Measurements from ENCODE around the gene HNRNPA3.
"Not testable (repeated sequence)": the region's sequence is repeated elsewhere in the genome, so short reads cannot be mapped to it uniquely, and the experiment has no call there.

The HNRNPA3 gene

DNA sequence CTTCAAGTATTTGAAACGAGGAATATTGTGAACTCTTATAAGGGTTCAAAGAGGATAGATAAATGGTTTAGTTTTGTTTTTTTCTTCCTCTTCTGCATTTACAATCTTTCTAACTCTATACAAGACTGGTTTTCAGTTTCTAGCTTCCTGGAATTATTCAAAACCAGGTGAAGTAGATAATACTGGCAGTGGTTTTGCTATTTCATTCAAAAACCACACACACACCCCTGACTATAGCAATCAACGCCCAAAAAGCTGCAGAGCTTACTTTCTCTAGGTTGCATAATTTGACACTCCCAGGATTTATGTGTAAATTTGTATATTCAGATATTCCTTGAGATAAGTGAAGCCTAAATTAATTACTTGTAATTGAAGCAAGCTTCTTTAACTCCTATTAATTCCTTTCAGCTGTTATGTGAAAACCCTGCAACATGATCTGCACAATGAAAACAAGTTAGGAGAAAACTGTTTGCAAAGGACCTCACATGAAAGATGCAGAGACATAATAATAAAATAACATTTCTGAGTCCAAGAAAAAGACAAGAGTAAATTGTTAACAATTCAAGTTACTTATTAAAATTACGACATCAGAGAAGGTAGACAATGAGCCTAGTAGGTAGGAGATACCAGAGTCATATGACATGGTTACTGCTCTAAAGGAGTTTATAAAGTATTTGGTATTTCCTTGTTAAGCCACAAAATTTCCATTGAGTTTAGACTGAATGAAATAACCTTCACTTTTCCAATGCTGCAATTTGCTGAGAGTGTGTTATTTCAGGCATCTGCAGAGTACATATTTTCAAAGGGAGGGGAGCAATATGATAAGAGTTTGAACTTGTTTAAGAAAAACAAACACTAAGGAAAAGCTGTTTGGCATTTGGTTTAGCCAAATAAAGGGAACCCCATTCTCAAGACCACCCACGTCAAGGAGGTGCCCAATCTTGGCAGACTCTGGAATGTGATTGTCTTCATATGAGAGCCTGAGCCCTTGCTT is 53.5 kb downstream of the HNRNPA3 start:
- DNase-seq (ENCODE audit: low read depth) = no peak
- no peak overlapping the region for H3K4me3 ChIP-seq (ENCODE audit: control insufficient read depth, low read depth, low read length)
- TF ChIP-seq, protein P1, sequence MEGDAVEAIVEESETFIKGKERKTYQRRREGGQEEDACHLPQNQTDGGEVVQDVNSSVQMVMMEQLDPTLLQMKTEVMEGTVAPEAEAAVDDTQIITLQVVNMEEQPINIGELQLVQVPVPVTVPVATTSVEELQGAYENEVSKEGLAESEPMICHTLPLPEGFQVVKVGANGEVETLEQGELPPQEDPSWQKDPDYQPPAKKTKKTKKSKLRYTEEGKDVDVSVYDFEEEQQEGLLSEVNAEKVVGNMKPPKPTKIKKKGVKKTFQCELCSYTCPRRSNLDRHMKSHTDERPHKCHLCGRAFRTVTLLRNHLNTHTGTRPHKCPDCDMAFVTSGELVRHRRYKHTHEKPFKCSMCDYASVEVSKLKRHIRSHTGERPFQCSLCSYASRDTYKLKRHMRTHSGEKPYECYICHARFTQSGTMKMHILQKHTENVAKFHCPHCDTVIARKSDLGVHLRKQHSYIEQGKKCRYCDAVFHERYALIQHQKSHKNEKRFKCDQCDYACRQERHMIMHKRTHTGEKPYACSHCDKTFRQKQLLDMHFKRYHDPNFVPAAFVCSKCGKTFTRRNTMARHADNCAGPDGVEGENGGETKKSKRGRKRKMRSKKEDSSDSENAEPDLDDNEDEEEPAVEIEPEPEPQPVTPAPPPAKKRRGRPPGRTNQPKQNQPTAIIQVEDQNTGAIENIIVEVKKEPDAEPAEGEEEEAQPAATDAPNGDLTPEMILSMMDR (conservative IDR thresholded peaks at IDR 0.05; ENCODE audit: control insufficient read depth, insufficient read depth, low read depth, low read length) = no peak

DNA sequence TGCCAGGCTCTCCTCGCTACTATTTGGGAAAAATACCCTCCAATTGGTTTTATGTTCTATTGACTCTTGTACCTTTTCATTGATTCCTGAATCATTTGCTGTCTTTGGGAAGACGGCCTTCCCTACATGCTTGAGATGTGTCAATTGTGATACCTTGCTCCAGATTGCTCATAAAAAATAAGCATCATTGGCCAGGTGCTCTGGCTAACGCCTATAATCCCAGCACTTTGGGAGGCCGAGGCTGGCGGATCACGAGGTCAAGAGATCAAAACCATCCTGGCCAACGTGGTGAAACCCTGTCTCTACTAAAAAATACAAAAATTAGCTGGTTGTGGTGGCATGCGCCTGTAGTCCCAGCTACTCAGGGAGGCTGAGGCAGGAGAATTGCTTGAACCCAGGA is 54.4 kb downstream of the HNRNPA3 start:
- H3K4me3 ChIP-seq (ENCODE audit: control insufficient read depth, low read depth, low read length); DNase-seq (ENCODE audit: low read depth): not testable (repeated sequence)

DNA sequence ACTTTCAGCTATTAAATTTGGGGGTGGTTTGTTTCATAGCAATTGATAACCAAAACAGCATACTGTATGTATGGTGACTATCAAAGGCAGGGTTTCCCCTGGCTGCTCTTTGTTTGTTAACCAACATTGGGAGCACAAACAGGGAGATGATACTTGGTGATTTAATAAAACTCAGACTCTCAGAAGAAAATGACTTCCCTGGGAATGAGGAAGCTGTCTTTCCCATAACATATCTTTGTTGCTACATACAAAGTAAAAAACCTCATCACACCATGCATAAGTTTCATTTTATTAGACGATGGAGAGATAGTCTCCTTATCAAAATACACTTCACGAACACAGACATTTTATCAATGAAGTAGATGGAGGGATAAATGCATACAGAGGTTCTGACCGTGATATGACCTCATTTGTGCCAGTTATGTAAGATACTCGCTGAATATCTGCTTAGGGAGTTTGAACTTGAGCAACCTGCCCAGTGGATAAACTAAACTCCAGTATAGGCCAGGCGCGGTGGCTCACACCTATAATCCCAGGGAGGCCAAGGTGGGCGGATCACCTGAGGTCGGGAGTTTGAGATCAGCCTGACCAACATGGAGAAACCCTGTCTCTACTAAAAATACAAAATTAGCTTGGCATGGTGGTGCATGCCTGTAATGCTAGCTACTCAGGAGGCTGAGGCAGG is 55.7 kb downstream of the HNRNPA3 start:
- no peak for DNase-seq (ENCODE audit: low read depth)
- TF ChIP-seq, protein P1 (conservative IDR thresholded peaks at IDR 0.05; ENCODE audit: control insufficient read depth, insufficient read depth, low read depth, low read length) = no peak
- H3K4me3 ChIP-seq (ENCODE audit: control insufficient read depth, low read depth, low read length) = no peak overlapping the region

DNA sequence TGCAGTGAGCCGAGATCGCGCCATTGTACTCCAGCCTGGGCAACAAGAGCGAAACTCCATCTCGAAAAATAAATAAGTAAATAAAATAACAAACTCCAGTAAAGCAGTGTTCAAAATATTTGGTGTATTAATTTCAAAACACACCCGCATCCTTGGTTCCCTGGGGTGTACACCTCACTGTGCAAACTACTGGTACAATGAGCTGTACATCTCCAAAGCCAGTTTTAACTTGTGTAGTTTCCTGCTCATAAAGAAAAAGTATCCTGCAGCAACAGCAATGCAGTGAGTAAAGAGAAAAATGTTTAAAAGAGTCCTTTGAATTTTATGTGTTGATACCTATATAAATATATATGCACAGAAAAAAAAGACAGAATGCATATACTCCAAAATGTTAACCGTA is 56.3 kb downstream of the HNRNPA3 start:
- H3K4me3 ChIP-seq (ENCODE audit: control insufficient read depth, low read depth, low read length) = no peak overlapping the region
- DNase-seq (ENCODE audit: low read depth) = no peak
- TF ChIP-seq, protein P1 (conservative IDR thresholded peaks at IDR 0.05; ENCODE audit: control insufficient read depth, insufficient read depth, low read depth, low read length) = no peak

DNA sequence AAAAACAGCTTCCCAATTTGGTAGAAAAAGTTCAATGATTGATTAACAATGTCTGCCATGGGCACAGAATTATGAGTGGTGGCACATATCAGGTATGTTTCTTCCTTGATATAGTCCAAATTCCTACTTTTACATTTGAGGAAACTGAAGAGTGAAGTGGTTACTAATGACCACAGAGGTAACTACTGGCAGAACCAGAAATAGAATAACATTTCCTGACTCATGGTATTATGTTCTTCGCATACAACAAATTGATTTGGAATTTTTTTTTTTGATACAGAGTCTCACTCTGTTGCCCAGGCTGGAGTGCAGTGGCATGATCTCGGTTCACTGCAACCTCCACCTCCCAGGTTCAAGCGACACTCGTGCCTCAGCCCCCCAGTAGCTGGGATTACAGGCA is 57.9 kb downstream of the HNRNPA3 start:
- no peak for DNase-seq (ENCODE audit: low read depth)
- TF ChIP-seq, protein P1 (conservative IDR thresholded peaks at IDR 0.05; ENCODE audit: control insufficient read depth, insufficient read depth, low read depth, low read length) = no peak
- H3K4me3 ChIP-seq (ENCODE audit: control insufficient read depth, low read depth, low read length) = no peak overlapping the region

DNA sequence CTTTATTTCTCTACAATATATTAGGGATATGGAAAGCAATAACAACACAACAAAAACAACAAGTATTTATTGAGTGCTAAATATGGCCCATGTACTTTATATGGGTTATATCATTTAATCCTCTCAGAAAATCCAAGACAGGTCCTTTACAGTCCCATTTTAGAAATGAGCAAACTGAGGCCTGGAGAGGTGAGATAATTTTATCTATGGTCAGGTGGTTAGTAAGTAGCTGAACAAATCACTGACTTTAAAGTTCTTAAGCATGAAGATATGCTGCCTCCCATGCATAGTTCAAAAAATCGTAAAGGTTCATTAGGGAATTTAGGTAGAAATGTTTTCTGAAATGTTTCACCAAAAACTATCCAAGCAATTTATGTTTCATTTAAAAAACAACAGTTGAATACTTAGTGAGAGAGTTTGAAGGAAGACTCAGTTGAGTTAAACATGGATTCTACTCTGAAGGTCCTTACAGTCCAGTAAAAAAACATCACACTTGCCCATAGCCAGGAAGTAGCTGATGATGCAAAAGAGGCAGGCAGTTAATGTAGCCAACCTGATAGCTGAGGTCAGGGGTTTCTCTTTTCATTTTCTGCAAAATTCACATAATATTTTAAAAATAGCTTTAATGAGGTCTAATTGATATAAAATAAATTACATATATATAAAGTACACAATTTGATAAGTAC is 59.5 kb downstream of the HNRNPA3 start:
- TF ChIP-seq, protein P1 (conservative IDR thresholded peaks at IDR 0.05; ENCODE audit: control insufficient read depth, insufficient read depth, low read depth, low read length) = no peak
- no peak for DNase-seq (ENCODE audit: low read depth)
- H3K4me3 ChIP-seq (ENCODE audit: control insufficient read depth, low read depth, low read length) = no peak overlapping the region
